ENCODE measurements around the gene ATP8A2.

DNA sequence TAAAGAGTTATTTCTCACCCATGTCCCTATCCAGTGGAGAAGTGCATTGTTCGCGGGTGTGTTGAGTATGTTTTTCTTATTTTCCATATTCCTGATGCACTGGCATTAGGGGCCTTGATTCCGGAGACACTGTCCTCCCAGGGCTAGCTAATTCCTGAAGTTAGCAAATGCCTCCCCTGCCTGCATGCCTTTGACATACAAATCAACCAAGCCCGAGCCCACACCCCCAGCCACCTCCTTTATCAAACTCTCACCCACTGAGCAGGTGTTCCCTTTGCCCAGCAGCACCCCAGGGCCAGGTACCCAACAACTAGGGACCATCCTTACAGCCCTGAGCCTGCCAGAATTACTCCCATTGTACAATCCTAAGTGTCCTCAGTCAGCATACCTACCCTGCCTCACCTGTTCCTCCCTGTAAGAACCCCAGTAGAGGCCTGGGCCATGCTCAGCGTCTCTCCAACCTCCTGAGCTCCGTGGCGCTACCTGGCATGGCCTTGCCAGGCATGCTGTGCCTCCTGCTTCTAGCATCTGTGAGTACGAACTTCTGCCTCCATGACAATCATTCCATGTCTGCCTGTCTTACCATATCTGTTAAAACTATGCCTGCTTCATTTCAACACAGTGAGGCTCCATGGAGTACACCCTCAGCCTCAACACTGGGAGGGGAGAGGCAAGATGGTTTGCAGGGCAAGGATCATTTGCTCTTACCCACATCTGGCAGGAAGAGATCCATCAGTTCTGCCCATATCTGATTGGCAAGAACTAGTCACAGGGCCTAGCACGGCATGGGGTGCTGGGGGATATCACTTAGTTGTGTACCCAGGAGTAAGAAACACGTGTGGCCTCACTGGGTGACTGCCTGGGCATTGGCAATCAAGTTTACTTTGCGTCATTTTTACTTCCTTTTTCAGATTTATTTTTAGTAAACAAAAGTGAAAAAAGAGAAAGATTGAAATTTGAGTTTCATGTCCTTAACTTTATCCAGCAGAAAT is 476.2 kb downstream of the ATP8A2 start:
- TF ChIP-seq CTCF (IDR thresholded peaks at IDR 0.05) (no peak), POLR2A (IDR thresholded peaks at IDR 0.05) (no peak)
